HEK293 (cell line): ENCODE measurements around the gene BECN2.

ENCODE experiments used
- CTCF ChIA-PET: fragments of 350-600 bp; formaldehyde crosslinking; extraction: SDS; loops from one replicate; lab custom pipeline; 2021; ENCODE audit warnings: antibody characterized with exemption; lab: Yijun Ruan, JAX
- POLR2A ChIA-PET: fragments of 300-600 bp; formaldehyde crosslinking; extraction: SDS; loops from one replicate; lab custom pipeline; 2020; ENCODE audit warnings: antibody characterized with exemption, inconsistent platforms; lab: Yijun Ruan, JAX
- H3K27ac ChIP-seq: fragments of 200-500 bp; sonication (Bioruptor generic); 2 replicates; pipeline ENCODE4 v1.5.1; 2014; ENCODE audit warnings: low read depth, low read length, control low read depth, inconsistent platforms; ENCODE audit errors: extremely low read depth
- H3K36me3 ChIP-seq, 2 experiments: fragments of 200-500 bp in 1 of 2; sonication (Bioruptor generic) in 1 of 2; 1 replicate in 1 of 2; 2 replicates in 1 of 2; pipeline ENCODE4 v1.5.1; 2014 to 2017; ENCODE audit warnings: inconsistent platforms in 2 of 2, low read length in 2 of 2; ENCODE audit not compliant: control insufficient read depth in 2 of 2, insufficient read depth in 1 of 2
- H3K4me1 ChIP-seq: fragments of 200-500 bp; sonication (Bioruptor generic); 2 replicates; pipeline ENCODE4 v1.5.1; 2014; ENCODE audit warnings: mild to moderate bottlenecking, low read length, inconsistent platforms; ENCODE audit not compliant: control insufficient read depth, insufficient read depth
- H3K4me3 ChIP-seq: 2 replicates; pipeline ENCODE4 v1.5.1; 2011; ENCODE audit warnings: low read depth, mild to moderate bottlenecking, control low read depth, low read length, moderate library complexity
- H3K9me3 ChIP-seq: fragments of 200-500 bp; sonication (Bioruptor generic); 2 replicates; pipeline ENCODE4 v1.5.1; 2014; ENCODE audit warnings: low read depth, low read length, inconsistent platforms; ENCODE audit not compliant: control insufficient read depth, insufficient read depth
- GLIS1 ChIP-seq: fragments of 450-650 bp; formaldehyde crosslinking; IDR thresholded peaks from 2 replicates; pipeline ENCODE4 v1.5.1; 2016; ENCODE audit warnings: missing biosample characterization, missing genetic modification characterization
- TCF7L2 ChIP-seq: IDR thresholded peaks from 2 replicates; pipeline ENCODE4 v1.6.1; 2011; ENCODE audit warnings: low read depth, mild to moderate bottlenecking, inconsistent platforms, low read length, moderate library complexity, borderline replicate concordance
- ZBTB1 ChIP-seq: fragments of 450-650 bp; formaldehyde crosslinking; IDR thresholded peaks from 2 replicates; pipeline ENCODE4 v1.5.1; 2016; ENCODE audit warnings: missing biosample characterization, missing genetic modification characterization
- ZBTB17 ChIP-seq: fragments of 450-650 bp; formaldehyde crosslinking; IDR thresholded peaks from 2 replicates; pipeline ENCODE4 v1.5.1; 2016; ENCODE audit warnings: missing biosample characterization, missing genetic modification characterization
- ZFP3 ChIP-seq: fragments of 450-650 bp; formaldehyde crosslinking; IDR thresholded peaks from 2 replicates; pipeline ENCODE4 v1.5.1; 2016; ENCODE audit warnings: low read depth, missing biosample characterization, missing genetic modification characterization
- ZFP37 ChIP-seq: fragments of 450-650 bp; formaldehyde crosslinking; IDR thresholded peaks from 2 replicates; pipeline ENCODE4 v1.5.1; 2016; ENCODE audit warnings: missing biosample characterization, missing genetic modification characterization
- ZFP69B ChIP-seq: fragments of 450-650 bp; formaldehyde crosslinking; IDR thresholded peaks from 2 replicates; pipeline ENCODE4 v1.5.1; 2016; ENCODE audit warnings: missing biosample characterization, missing genetic modification characterization
- ZNF133 ChIP-seq: fragments of 450-650 bp; formaldehyde crosslinking; IDR thresholded peaks from 2 replicates; pipeline ENCODE4 v1.5.1; 2016; ENCODE audit warnings: missing biosample characterization, missing genetic modification characterization
- ZNF169 ChIP-seq: fragments of 450-650 bp; formaldehyde crosslinking; IDR thresholded peaks from 2 replicates; pipeline ENCODE4 v1.5.1; 2016; ENCODE audit warnings: missing biosample characterization, missing genetic modification characterization
- ZNF324 ChIP-seq: fragments of 450-650 bp; formaldehyde crosslinking; IDR thresholded peaks from 2 replicates; pipeline ENCODE4 v1.5.1; 2016; ENCODE audit warnings: missing biosample characterization, missing genetic modification characterization
- ZNF394 ChIP-seq: fragments of 450-650 bp; formaldehyde crosslinking; IDR thresholded peaks from 2 replicates; pipeline ENCODE4 v1.5.1; 2016; ENCODE audit warnings: missing biosample characterization, missing genetic modification characterization, mild to moderate bottlenecking, moderate library complexity, borderline replicate concordance
- ZNF426 ChIP-seq: fragments of 450-650 bp; formaldehyde crosslinking; IDR thresholded peaks from 2 replicates; pipeline ENCODE4 v1.5.1; 2017; ENCODE audit warnings: missing biosample characterization, missing genetic modification characterization, mild to moderate bottlenecking, inconsistent platforms, moderate library complexity
- ZNF530 ChIP-seq: fragments of 450-650 bp; formaldehyde crosslinking; IDR thresholded peaks from 2 replicates; pipeline ENCODE4 v1.5.1; 2016; ENCODE audit warnings: low read depth, missing biosample characterization, missing genetic modification characterization
- ZNF548 ChIP-seq: fragments of 450-650 bp; formaldehyde crosslinking; IDR thresholded peaks from 2 replicates; pipeline ENCODE4 v1.5.1; 2016; ENCODE audit warnings: missing biosample characterization, missing genetic modification characterization
- ZNF571 ChIP-seq: fragments of 450-650 bp; formaldehyde crosslinking; IDR thresholded peaks from 2 replicates; pipeline ENCODE4 v1.5.0; 2017; ENCODE audit warnings: missing biosample characterization, missing genetic modification characterization
- ZNF610 ChIP-seq: fragments of 450-650 bp; formaldehyde crosslinking; IDR thresholded peaks from 2 replicates; pipeline ENCODE4 v1.5.1; 2016; ENCODE audit warnings: missing biosample characterization, missing genetic modification characterization, borderline replicate concordance
- ZNF626 ChIP-seq: fragments of 450-650 bp; sonication (Bioruptor Pico); formaldehyde crosslinking; IDR thresholded peaks from 2 replicates; pipeline ENCODE4 v1.5.1; 2018; ENCODE audit warnings: missing biosample characterization, missing genetic modification characterization, inconsistent platforms
- ZNF707 ChIP-seq: fragments of 450-650 bp; formaldehyde crosslinking; IDR thresholded peaks from 2 replicates; pipeline ENCODE4 v1.5.1; 2016; ENCODE audit warnings: missing biosample characterization, missing genetic modification characterization
- ZNF843 ChIP-seq: fragments of 450-650 bp; formaldehyde crosslinking; IDR thresholded peaks from 2 replicates; pipeline ENCODE4 v1.5.1; 2016; ENCODE audit warnings: missing biosample characterization, missing genetic modification characterization
- TF ChIP-seq, protein P1 (sequence below): fragments of 450-650 bp; formaldehyde crosslinking; IDR thresholded peaks from 2 replicates; pipeline ENCODE4 v1.5.1; 2016; ENCODE audit warnings: missing biosample characterization, missing genetic modification characterization
- TF ChIP-seq, protein P2 (sequence below): fragments of 450-650 bp; formaldehyde crosslinking; IDR thresholded peaks from 2 replicates; pipeline ENCODE4 v1.5.1; 2016; ENCODE audit warnings: missing biosample characterization, missing genetic modification characterization, borderline replicate concordance
- TF ChIP-seq, protein P3 (sequence below): fragments of 450-650 bp; formaldehyde crosslinking; IDR thresholded peaks from 2 replicates; pipeline ENCODE4 v1.5.1; 2017; ENCODE audit warnings: missing biosample characterization, missing genetic modification characterization
- TF ChIP-seq, protein P4 (sequence below): fragments of 450-650 bp; formaldehyde crosslinking; IDR thresholded peaks from 2 replicates; pipeline ENCODE4 v1.5.1; 2016; ENCODE audit warnings: missing biosample characterization, missing genetic modification characterization, borderline replicate concordance
- TF ChIP-seq, protein P5 (sequence below): fragments of 450-650 bp; IDR thresholded peaks from 2 replicates; pipeline ENCODE4 v1.5.1; 2018; ENCODE audit warnings: missing biosample characterization, mild to moderate bottlenecking, missing genetic modification characterization
- TF ChIP-seq, protein P6 (sequence below): fragments of 450-650 bp; formaldehyde crosslinking; optimal IDR thresholded peaks from 2 replicates; pipeline ENCODE3; 2016; ENCODE audit warnings: missing biosample characterization, mild to moderate bottlenecking, missing genetic modification characterization

The BECN2 gene

DNA sequence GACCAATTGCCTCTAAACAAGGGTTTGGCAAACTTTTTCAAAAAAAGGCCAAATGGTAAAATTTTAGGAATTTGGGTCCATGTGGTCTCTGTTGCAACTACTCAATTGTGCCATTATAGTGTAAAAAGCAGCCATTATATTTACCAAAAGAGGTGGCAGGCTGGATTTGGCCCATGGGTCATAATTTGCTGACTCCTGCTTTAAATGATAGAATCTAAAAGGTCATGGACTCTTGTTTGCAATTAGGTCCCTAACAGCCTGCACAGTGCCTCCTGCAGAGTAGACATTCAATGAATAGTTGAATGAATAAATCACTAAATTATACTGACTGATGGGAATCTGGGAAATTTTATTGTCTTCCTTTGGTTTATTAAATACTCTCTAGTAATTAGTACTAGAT, 6.2 kb downstream of the BECN2 start:
- CTCF ChIA-PET, result no interaction called here

DNA sequence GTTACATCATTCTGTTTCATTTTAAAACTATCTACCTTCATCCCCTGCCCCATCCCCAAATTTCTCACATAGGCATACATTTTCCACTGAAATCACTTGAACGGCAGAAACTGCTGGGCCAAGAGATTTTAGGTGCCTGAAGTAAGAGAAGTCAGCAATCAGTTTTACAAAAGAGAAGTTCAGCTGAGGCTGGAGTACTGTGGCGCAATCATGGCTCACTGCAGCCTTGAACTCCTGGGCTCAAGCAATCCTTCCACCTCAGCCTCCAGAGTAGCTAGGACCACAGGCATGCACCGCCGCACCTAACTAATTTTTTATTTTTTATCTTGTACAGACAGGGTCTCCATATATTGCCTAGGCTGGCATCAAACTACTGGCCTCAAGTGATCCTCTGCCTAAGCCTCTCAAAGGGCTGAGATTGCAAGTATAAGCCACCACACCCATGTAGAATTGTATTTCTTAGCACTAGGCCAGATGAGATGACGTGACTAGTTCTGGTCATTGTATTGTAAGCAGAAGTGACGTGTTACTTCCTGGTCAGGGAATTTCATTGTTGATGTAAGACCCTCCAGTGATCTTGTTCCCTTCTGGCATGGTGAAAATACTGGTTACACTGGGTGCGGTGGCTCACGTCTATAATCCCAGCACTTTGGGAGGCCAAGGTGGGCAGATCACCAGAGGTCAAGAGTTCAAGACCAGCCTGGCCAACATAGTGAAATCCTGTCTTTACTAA, 7.1 kb downstream of the BECN2 start:
- TF ChIP-seq ZNF530 (tag by site-specific recombination) (no peak), ZNF707 (tag by site-specific recombination) (no peak), ZFP3 (tag by site-specific recombination) (no peak), ZNF324 (tag by site-specific recombination) (no peak), ZFP37 (no peak), GLIS1 (tag by site-specific recombination) (no peak)
- TF ChIP-seq, protein P1, sequence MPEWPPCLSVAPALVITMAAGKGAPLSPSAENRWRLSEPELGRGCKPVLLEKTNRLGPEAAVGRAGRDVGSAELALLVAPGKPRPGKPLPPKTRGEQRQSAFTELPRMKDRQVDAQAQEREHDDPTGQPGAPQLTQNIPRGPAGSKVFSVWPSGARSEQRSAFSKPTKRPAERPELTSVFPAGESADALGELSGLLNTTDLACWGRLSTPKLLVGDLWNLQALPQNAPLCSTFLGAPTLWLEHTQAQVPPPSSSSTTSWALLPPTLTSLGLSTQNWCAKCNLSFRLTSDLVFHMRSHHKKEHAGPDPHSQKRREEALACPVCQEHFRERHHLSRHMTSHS (tag by site-specific recombination), result no peak
- TF ChIP-seq, protein P2, sequence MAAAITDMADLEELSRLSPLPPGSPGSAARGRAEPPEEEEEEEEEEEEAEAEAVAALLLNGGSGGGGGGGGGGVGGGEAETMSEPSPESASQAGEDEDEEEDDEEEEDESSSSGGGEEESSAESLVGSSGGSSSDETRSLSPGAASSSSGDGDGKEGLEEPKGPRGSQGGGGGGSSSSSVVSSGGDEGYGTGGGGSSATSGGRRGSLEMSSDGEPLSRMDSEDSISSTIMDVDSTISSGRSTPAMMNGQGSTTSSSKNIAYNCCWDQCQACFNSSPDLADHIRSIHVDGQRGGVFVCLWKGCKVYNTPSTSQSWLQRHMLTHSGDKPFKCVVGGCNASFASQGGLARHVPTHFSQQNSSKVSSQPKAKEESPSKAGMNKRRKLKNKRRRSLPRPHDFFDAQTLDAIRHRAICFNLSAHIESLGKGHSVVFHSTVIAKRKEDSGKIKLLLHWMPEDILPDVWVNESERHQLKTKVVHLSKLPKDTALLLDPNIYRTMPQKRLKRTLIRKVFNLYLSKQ (tag by site-specific recombination), result no peak
- TF ChIP-seq, protein P3, sequence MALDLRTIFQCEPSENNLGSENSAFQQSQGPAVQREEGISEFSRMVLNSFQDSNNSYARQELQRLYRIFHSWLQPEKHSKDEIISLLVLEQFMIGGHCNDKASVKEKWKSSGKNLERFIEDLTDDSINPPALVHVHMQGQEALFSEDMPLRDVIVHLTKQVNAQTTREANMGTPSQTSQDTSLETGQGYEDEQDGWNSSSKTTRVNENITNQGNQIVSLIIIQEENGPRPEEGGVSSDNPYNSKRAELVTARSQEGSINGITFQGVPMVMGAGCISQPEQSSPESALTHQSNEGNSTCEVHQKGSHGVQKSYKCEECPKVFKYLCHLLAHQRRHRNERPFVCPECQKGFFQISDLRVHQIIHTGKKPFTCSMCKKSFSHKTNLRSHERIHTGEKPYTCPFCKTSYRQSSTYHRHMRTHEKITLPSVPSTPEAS, result no peak
- TF ChIP-seq, protein P4, sequence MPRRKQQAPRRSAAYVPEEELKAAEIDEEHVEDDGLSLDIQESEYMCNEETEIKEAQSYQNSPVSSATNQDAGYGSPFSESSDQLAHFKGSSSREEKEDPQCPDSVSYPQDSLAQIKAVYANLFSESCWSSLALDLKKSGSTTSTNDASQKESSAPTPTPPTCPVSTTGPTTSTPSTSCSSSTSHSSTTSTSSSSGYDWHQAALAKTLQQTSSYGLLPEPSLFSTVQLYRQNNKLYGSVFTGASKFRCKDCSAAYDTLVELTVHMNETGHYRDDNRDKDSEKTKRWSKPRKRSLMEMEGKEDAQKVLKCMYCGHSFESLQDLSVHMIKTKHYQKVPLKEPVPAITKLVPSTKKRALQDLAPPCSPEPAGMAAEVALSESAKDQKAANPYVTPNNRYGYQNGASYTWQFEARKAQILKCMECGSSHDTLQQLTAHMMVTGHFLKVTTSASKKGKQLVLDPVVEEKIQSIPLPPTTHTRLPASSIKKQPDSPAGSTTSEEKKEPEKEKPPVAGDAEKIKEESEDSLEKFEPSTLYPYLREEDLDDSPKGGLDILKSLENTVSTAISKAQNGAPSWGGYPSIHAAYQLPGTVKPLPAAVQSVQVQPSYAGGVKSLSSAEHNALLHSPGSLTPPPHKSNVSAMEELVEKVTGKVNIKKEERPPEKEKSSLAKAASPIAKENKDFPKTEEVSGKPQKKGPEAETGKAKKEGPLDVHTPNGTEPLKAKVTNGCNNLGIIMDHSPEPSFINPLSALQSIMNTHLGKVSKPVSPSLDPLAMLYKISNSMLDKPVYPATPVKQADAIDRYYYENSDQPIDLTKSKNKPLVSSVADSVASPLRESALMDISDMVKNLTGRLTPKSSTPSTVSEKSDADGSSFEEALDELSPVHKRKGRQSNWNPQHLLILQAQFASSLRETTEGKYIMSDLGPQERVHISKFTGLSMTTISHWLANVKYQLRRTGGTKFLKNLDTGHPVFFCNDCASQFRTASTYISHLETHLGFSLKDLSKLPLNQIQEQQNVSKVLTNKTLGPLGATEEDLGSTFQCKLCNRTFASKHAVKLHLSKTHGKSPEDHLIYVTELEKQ, result no peak
- Histone ChIP-seq H3K4me3 (no peak overlapping the region), H3K9me3 (no peaks in the 10 kb centered on the region), H3K27ac (no peak overlapping the region), H3K4me1 (no peaks in the 10 kb centered on the region), H3K36me3 (no peaks in the 10 kb centered on the region)
- ChIA-PET CTCF (no interaction called here), POLR2A (no interaction called here)

More for the DNA sequence above, 6.2 kb downstream of the BECN2 start:
- H3K4me1 ChIP-seq, result no peaks in the 10 kb centered on the region
- H3K9me3 ChIP-seq, result no peaks in the 10 kb centered on the region
- H3K27ac ChIP-seq, result no peak overlapping the region
- TF ChIP-seq ZNF610 (no peak), ZFP69B (tag by site-specific recombination) (no peak), ZNF169 (tag by site-specific recombination) (no peak), ZNF394 (no peak), ZBTB1 (tag by site-specific recombination) (no peak), ZNF626 (tag by site-specific recombination) (no peak), ZNF571 (no peak), ZNF843 (tag by site-specific recombination) (no peak), ZNF133 (tag by site-specific recombination) (no peak), ZBTB17 (tag by site-specific recombination) (no peak), ZNF426 (tag by site-specific recombination) (no peak), ZNF548 (tag by site-specific recombination) (no peak), TCF7L2 (no peak)
- TF ChIP-seq, protein P5, sequence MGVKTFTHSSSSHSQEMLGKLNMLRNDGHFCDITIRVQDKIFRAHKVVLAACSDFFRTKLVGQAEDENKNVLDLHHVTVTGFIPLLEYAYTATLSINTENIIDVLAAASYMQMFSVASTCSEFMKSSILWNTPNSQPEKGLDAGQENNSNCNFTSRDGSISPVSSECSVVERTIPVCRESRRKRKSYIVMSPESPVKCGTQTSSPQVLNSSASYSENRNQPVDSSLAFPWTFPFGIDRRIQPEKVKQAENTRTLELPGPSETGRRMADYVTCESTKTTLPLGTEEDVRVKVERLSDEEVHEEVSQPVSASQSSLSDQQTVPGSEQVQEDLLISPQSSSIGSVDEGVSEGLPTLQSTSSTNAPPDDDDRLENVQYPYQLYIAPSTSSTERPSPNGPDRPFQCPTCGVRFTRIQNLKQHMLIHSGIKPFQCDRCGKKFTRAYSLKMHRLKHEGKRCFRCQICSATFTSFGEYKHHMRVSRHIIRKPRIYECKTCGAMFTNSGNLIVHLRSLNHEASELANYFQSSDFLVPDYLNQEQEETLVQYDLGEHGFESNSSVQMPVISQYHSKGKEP (tag by site-specific recombination), result no peak
- TF ChIP-seq, protein P6, sequence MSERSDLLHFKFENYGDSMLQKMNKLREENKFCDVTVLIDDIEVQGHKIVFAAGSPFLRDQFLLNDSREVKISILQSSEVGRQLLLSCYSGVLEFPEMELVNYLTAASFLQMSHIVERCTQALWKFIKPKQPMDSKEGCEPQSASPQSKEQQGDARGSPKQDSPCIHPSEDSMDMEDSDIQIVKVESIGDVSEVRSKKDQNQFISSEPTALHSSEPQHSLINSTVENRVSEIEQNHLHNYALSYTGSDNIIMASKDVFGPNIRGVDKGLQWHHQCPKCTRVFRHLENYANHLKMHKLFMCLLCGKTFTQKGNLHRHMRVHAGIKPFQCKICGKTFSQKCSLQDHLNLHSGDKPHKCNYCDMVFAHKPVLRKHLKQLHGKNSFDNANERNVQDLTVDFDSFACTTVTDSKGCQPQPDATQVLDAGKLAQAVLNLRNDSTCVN (tag by site-specific recombination), result no peak
- POLR2A ChIA-PET, result no interaction called here
- no peaks in the 10 kb centered on the region for H3K36me3 ChIP-seq
- no peak overlapping the region for H3K4me3 ChIP-seq
